OCI-LY7 (cell line): ENCODE measurements around the gene PITPNB. TPM values are rescaled to one million over a fixed set of nuclear protein-coding genes. Genes with fewer than 3 reads are reported as not detected.

Source experiments
- BruUV-seq: library from RNA; stranded (reverse); fragments of 400-500 nt; replicated peaks from 2 replicates; lab custom pipeline; 2021; lab: Mats Ljungman, UMichigan
- CTCF ChIA-PET: fragments of 300-600 bp; sonication (Branson Sonifier 250); formaldehyde crosslinking; loops from one replicate; lab custom pipeline; 2022; ENCODE audit warnings: antibody characterized with exemption; ENCODE audit not compliant: unreplicated experiment; lab: Charles Lee
- POLR2A ChIA-PET: fragments of 300-600 bp; sonication (Branson Sonifier 250); formaldehyde crosslinking; loops from one replicate; lab custom pipeline; 2022; ENCODE audit warnings: antibody characterized with exemption; lab: Charles Lee
- DNase-seq: peaks from one replicate; pipeline ENCODE4 v3.0.0-alpha.2; 2015; ENCODE audit warnings: low spot score
- H2AFZ ChIP-seq: fragments of 200-600 bp; sonication (generic), shearing (Covaris generic); 2 replicates; pipeline ENCODE4 v1.6.1; 2014; ENCODE audit warnings: mild to moderate bottlenecking, antibody characterized with exemption, low read length, moderate library complexity
- H3K27ac ChIP-seq: fragments of 200-600 bp; sonication (generic); 2 replicates; pipeline ENCODE4 v1.5.1; 2014; ENCODE audit warnings: mixed run types, low read depth, mild to moderate bottlenecking, moderate library complexity, low read length, inconsistent platforms; ENCODE audit not compliant: poor library complexity, severe bottlenecking
- H3K36me3 ChIP-seq: fragments of 200-600 bp; sonication (generic); 2 replicates; pipeline ENCODE4 v1.6.1; 2014; ENCODE audit warnings: mild to moderate bottlenecking, antibody characterized with exemption, low read length, moderate library complexity, mixed read lengths; ENCODE audit not compliant: insufficient read depth
- H3K4me1 ChIP-seq: fragments of 200-600 bp; sonication (generic); 2 replicates; pipeline ENCODE4 v1.5.1; 2014; ENCODE audit warnings: mild to moderate bottlenecking, low read length; ENCODE audit not compliant: insufficient read depth, poor library complexity, severe bottlenecking
- H3K4me2 ChIP-seq: fragments of 200-600 bp; sonication (generic); 2 replicates; pipeline ENCODE4 v1.6.1; 2014; ENCODE audit warnings: mild to moderate bottlenecking, low read length
- H3K4me3 ChIP-seq: fragments of 200-600 bp; sonication (generic); 2 replicates; pipeline ENCODE4 v1.5.1; 2014; ENCODE audit warnings: mild to moderate bottlenecking, low read depth, low read length; ENCODE audit not compliant: poor library complexity, severe bottlenecking
- H3K79me2 ChIP-seq: fragments of 200-600 bp; sonication (generic); 2 replicates; pipeline ENCODE4 v1.6.1; 2016; ENCODE audit warnings: low read depth, mild to moderate bottlenecking, low read length, moderate library complexity, mixed read lengths; ENCODE audit not compliant: insufficient read depth
- H3K9me2 ChIP-seq: fragments of 200-600 bp; sonication (generic); 2 replicates; pipeline ENCODE4 v1.6.1; 2016; ENCODE audit warnings: mild to moderate bottlenecking, low read length, mixed read lengths; ENCODE audit not compliant: insufficient read depth
- H3K9me3 ChIP-seq: fragments of 200-600 bp; sonication (generic); 2 replicates; pipeline ENCODE4 v1.6.1; 2014; ENCODE audit warnings: mild to moderate bottlenecking, mixed run types, low read length, mixed read lengths
- H4K20me1 ChIP-seq: fragments of 200-600 bp; sonication (generic); 2 replicates; pipeline ENCODE4 v1.6.1; 2014; ENCODE audit warnings: mild to moderate bottlenecking, antibody characterized with exemption, low read length, moderate library complexity, mixed read lengths; ENCODE audit not compliant: insufficient read depth
- EZH2phosphoT487 ChIP-seq: fragments of 200-600 bp; sonication (generic); IDR thresholded peaks from 2 replicates; pipeline ENCODE4 v1.6.1; 2018; ENCODE audit warnings: low read depth, borderline replicate concordance, mild to moderate bottlenecking, mixed run types, antibody characterized with exemption, low read length, moderate library complexity, mixed read lengths
- intact Hi-C: fragments of 100-400 bp; cut with micrococcal nuclease; formaldehyde crosslinking; loops from one replicate; pipeline ENCODE4 v1.10.0; 2022; ENCODE audit not compliant: unreplicated experiment
- total RNA-seq, 2 experiments: library from RNA; depleted of rRNA in 1 of 2; stranded (reverse); fragments of >200 nt in 1 of 2; shearing (Covaris generic) in 1 of 2; gene quantifications; 2 replicates each; pipeline ENCODE4 v1.2.3, GENCODE V29; 2014 to 2022
- TF ChIP-seq, protein P1 (sequence below): fragments of 200-600 bp; sonication (generic); conservative IDR thresholded peaks from 2 replicates; pipeline ENCODE4 v1.5.1; 2014; ENCODE audit warnings: mild to moderate bottlenecking, antibody characterized with exemption, low read length, moderate library complexity, mixed read lengths

PITPNB gene
- total RNA-seq, 2 experiments from 2014 or later: 21.8 to 97.4 TPM

GRCh38 chr22:27877501-27877900 lies 41.6 kb downstream of the PITPNB start:
- no peak for DNase-seq
- no peak overlapping the region for H3K4me2 ChIP-seq
- peaks cover 14% of the 10 kb centered on the region for H3K4me1 ChIP-seq
- H4K20me1 ChIP-seq: 0 out of 2 replicates have a peak, but pooled peaks cover 15% of the 10 kb centered on the region
- intact Hi-C loops: no loop called here
- BruUV-seq: no TSS peak
- no peaks in the 10 kb centered on the region for H3K9me3 ChIP-seq
- no peak overlapping the region for H2AFZ ChIP-seq
- TF ChIP-seq, protein P1, sequence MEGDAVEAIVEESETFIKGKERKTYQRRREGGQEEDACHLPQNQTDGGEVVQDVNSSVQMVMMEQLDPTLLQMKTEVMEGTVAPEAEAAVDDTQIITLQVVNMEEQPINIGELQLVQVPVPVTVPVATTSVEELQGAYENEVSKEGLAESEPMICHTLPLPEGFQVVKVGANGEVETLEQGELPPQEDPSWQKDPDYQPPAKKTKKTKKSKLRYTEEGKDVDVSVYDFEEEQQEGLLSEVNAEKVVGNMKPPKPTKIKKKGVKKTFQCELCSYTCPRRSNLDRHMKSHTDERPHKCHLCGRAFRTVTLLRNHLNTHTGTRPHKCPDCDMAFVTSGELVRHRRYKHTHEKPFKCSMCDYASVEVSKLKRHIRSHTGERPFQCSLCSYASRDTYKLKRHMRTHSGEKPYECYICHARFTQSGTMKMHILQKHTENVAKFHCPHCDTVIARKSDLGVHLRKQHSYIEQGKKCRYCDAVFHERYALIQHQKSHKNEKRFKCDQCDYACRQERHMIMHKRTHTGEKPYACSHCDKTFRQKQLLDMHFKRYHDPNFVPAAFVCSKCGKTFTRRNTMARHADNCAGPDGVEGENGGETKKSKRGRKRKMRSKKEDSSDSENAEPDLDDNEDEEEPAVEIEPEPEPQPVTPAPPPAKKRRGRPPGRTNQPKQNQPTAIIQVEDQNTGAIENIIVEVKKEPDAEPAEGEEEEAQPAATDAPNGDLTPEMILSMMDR: no peak
- TF ChIP-seq EZH2phosphoT487: no peak
- ChIA-PET CTCF (no interaction called here), POLR2A (interaction anchor here (1.0 kb wide), 1 partner anchor 9 kb away, joined by 3 read pairs; no protein-coding TSS in a partner anchor)
- H3K9me2 ChIP-seq: no peaks in the 10 kb centered on the region
- H3K4me3 ChIP-seq: no peak overlapping the region
- H3K79me2 ChIP-seq: peaks cover 21% of the 10 kb centered on the region; the same call in 1 of the 2 replicates
- no peak overlapping the region for H3K27ac ChIP-seq
- H3K36me3 ChIP-seq: peaks cover 59% of the 10 kb centered on the region

- H3K9me3 ChIP-seq: no peaks in the 10 kb centered on the region
- H3K36me3 ChIP-seq: peaks cover 68% of the 10 kb centered on the region
- H4K20me1 ChIP-seq: 0 out of 2 replicates have a peak, but pooled peaks cover 15% of the 10 kb centered on the region
- H3K79me2 ChIP-seq: peaks cover 21% of the 10 kb centered on the region; the same call in 1 of the 2 replicates
- no TSS peak for BruUV-seq
- intact Hi-C loops: no loop called here
- H3K9me2 ChIP-seq: no peaks in the 10 kb centered on the region
- TF ChIP-seq, protein P1: no peak
- TF ChIP-seq EZH2phosphoT487: no peak
- ChIA-PET CTCF (no interaction called here), POLR2A (no interaction called here)
- no peak for DNase-seq
- H2AFZ ChIP-seq: no peak overlapping the region
- H3K4me1 ChIP-seq: peaks cover 14% of the 10 kb centered on the region
- H3K4me2 ChIP-seq: no peak overlapping the region
- no peak overlapping the region for H3K27ac ChIP-seq
- no peak overlapping the region for H3K4me3 ChIP-seq
These were observed 42.4 kb downstream of the PITPNB start for GRCh38 chr22:27876684-27877083.

DNA sequence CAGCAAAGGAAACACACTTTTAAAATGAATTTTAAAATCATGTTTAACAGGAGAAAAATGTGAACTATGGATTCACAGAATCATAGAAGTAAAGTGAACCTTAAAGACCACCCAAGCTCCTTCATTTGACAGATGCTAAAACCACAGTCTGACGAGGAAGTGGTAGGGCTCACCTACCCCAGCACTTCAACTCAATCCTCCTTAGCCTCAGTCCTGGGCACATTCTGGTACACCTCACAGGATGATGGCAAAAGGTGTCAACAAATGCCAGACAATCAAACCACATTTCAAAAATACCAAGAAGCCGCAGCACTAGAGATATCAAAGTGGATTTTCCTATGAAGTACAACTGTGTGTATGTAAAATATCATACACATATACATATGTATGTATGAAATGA lies 43.1 kb downstream of the PITPNB start:
- Histone ChIP-seq H3K79me2 (peaks cover 21% of the 10 kb centered on the region; the same call in 1 of the 2 replicates), H3K4me3 (no peak overlapping the region)

More for the DNA sequence above, 43.1 kb downstream of the PITPNB start:
- ChIA-PET CTCF (no interaction called here), POLR2A (interaction anchor here (1.0 kb wide), 1 partner anchor 12 kb away, joined by 5 read pairs; no protein-coding TSS in a partner anchor)
- peaks cover 68% of the 10 kb centered on the region for H3K36me3 ChIP-seq
- no peaks in the 10 kb centered on the region for H3K9me2 ChIP-seq
- H4K20me1 ChIP-seq: 0 out of 2 replicates have a peak, but pooled peaks cover 8% of the 10 kb centered on the region
- H3K9me3 ChIP-seq: no peaks in the 10 kb centered on the region
- H3K4me2 ChIP-seq: no peak overlapping the region
- no peak for TF ChIP-seq EZH2phosphoT487
- TF ChIP-seq, protein P1: no peak
- no peak for DNase-seq
- intact Hi-C loops: no loop called here
- H3K4me1 ChIP-seq: peaks cover 14% of the 10 kb centered on the region
- no peak overlapping the region for H3K27ac ChIP-seq
- no TSS peak for BruUV-seq
- no peak overlapping the region for H2AFZ ChIP-seq
